ENCODE results near the gene TERT.
"Not testable (repeated sequence)": the region's sequence is repeated elsewhere in the genome, so short reads cannot be mapped to it uniquely, and the experiment has no call there.

The TERT gene

GRCh38 chr5:1330146-1330846, 35.4 kb upstream of the TERT start:
- Histone ChIP-seq H3K79me1 (ENCODE audit: low read length) (no peaks in the 10 kb centered on the region), H3K14ac (ENCODE audit: low read length) (no peak overlapping the region), H3K27me3 (ENCODE audit: insufficient read depth, low read length) (no peaks in the 10 kb centered on the region), H3K9ac (ENCODE audit: low read length) (no peak overlapping the region), H2AK5ac (ENCODE audit: low read length) (no peak overlapping the region), H4K12ac (ENCODE audit: low read depth, low read length) (no peak overlapping the region), H2BK5ac (ENCODE audit: low read depth, low read length, poor library complexity) (no peak overlapping the region), H3K18ac (ENCODE audit: low read length) (no peak overlapping the region), H3K4me3 (ENCODE audit: low read depth, low read length) (no peak overlapping the region), H3K4me2 (ENCODE audit: low read length) (no peak overlapping the region), H4K91ac (ENCODE audit: low read depth, low read length) (no peak overlapping the region), H3K23ac (ENCODE audit: low read length) (no peak overlapping the region), H3K27ac (ENCODE audit: low read depth, low read length) (no peak overlapping the region), H3K4me1 (ENCODE audit: control insufficient read depth in 1 of 2, insufficient read depth in 2 of 2, low read length in 2 of 2) (no peaks in the 10 kb centered on the region), H4K8ac (ENCODE audit: low read depth, low read length) (no peak overlapping the region), H3K79me2 (ENCODE audit: control insufficient read depth, insufficient read depth, low read length, poor library complexity) (no peaks in the 10 kb centered on the region), H2BK120ac (ENCODE audit: insufficient read depth, low read length, poor library complexity) (no peak overlapping the region), H2BK12ac (ENCODE audit: low read length) (no peak overlapping the region), H3K4ac (ENCODE audit: low read depth, low read length) (no peak overlapping the region), H3K9me3 (ENCODE audit: insufficient read depth, low read depth, low read length) (peaks cover 34% of the 10 kb centered on the region), H2AFZ (ENCODE audit: insufficient read depth, low read length, poor library complexity) (no peak overlapping the region), H3K36me3 (ENCODE audit: control insufficient read depth in 1 of 2, insufficient read depth in 2 of 2, low read length in 2 of 2) (peaks cover 52 to 62% of the 10 kb centered on the region in 2 experiments)
- no CpG with 5 or more reads among the region's 23 CpGs for WGBS (ENCODE audit: extremely low coverage, insufficient coverage, insufficient read length)
- no peak for DNase-seq

GRCh38 chr5:1329111-1329579, 34.3 kb upstream of the TERT start:
- H4K12ac ChIP-seq (ENCODE audit: low read depth, low read length): no peak overlapping the region
- H3K9ac ChIP-seq (ENCODE audit: low read length): no peak overlapping the region
- H3K27me3 ChIP-seq (ENCODE audit: insufficient read depth, low read length): no peaks in the 10 kb centered on the region
- H3K79me2 ChIP-seq (ENCODE audit: control insufficient read depth, insufficient read depth, low read length, poor library complexity): no peaks in the 10 kb centered on the region
- H4K91ac ChIP-seq (ENCODE audit: low read depth, low read length): no peak overlapping the region
- H2BK12ac ChIP-seq (ENCODE audit: low read length): no peak overlapping the region
- no peak overlapping the region for H3K14ac ChIP-seq (ENCODE audit: low read length)
- H3K18ac ChIP-seq (ENCODE audit: low read length): no peak overlapping the region
- H2AFZ ChIP-seq (ENCODE audit: insufficient read depth, low read length, poor library complexity): no peak overlapping the region
- no peak overlapping the region for H4K8ac ChIP-seq (ENCODE audit: low read depth, low read length)
- peak overlapping the region; percentile 15 for H3K4me3 ChIP-seq (ENCODE audit: low read depth, low read length)
- no peak overlapping the region for H2BK5ac ChIP-seq (ENCODE audit: low read depth, low read length, poor library complexity)
- H3K4ac ChIP-seq (ENCODE audit: low read depth, low read length): no peak overlapping the region
- H3K79me1 ChIP-seq (ENCODE audit: low read length): no peaks in the 10 kb centered on the region
- H3K36me3 ChIP-seq (ENCODE audit: control insufficient read depth in 1 of 2, insufficient read depth in 2 of 2, low read length in 2 of 2): peaks cover 57 to 67% of the 10 kb centered on the region in 2 experiments
- no peak overlapping the region for H3K23ac ChIP-seq (ENCODE audit: low read length)
- H2BK120ac ChIP-seq (ENCODE audit: insufficient read depth, low read length, poor library complexity): no peak overlapping the region
- peaks cover 40% of the 10 kb centered on the region for H3K9me3 ChIP-seq (ENCODE audit: insufficient read depth, low read depth, low read length)
- no peak overlapping the region for H2AK5ac ChIP-seq (ENCODE audit: low read length)
- no peak overlapping the region for H3K4me2 ChIP-seq (ENCODE audit: low read length)
- DNase-seq: no peak
- no peak overlapping the region for H3K27ac ChIP-seq (ENCODE audit: low read depth, low read length)
- WGBS (ENCODE audit: extremely low coverage, insufficient coverage, insufficient read length): no CpG with 5 or more reads among the region's 9 CpGs
- no peaks in the 10 kb centered on the region for H3K4me1 ChIP-seq (ENCODE audit: control insufficient read depth in 1 of 2, insufficient read depth in 2 of 2, low read length in 2 of 2)

GRCh38 chr5:1328237-1329110, 33.6 kb upstream of the TERT start:
- not testable (repeated sequence) for H4K8ac ChIP-seq (ENCODE audit: low read depth, low read length); H2BK5ac ChIP-seq (ENCODE audit: low read depth, low read length, poor library complexity); H3K4me2 ChIP-seq (ENCODE audit: low read length); H2AFZ ChIP-seq (ENCODE audit: insufficient read depth, low read length, poor library complexity); H3K27me3 ChIP-seq (ENCODE audit: insufficient read depth, low read length); H3K23ac ChIP-seq (ENCODE audit: low read length); H2BK12ac ChIP-seq (ENCODE audit: low read length); H2AK5ac ChIP-seq (ENCODE audit: low read length); H3K79me1 ChIP-seq (ENCODE audit: low read length); H3K18ac ChIP-seq (ENCODE audit: low read length); H3K79me2 ChIP-seq (ENCODE audit: control insufficient read depth, insufficient read depth, low read length, poor library complexity); H3K4me1 ChIP-seq (ENCODE audit: control insufficient read depth in 1 of 2, insufficient read depth in 2 of 2, low read length in 2 of 2); H3K4ac ChIP-seq (ENCODE audit: low read depth, low read length); H4K12ac ChIP-seq (ENCODE audit: low read depth, low read length); H3K9ac ChIP-seq (ENCODE audit: low read length); H4K91ac ChIP-seq (ENCODE audit: low read depth, low read length); H3K14ac ChIP-seq (ENCODE audit: low read length); H2BK120ac ChIP-seq (ENCODE audit: insufficient read depth, low read length, poor library complexity)
- peaks cover 58 to 68% of the 10 kb centered on the region in 2 experiments for H3K36me3 ChIP-seq (ENCODE audit: control insufficient read depth in 1 of 2, insufficient read depth in 2 of 2, low read length in 2 of 2)
- DNase-seq: peak in 1 of 2 donors; percentile 39
- H3K9me3 ChIP-seq (ENCODE audit: insufficient read depth, low read depth, low read length): peaks cover 40% of the 10 kb centered on the region
- no CpG with 5 or more reads among the region's 7 CpGs for WGBS (ENCODE audit: extremely low coverage, insufficient coverage, insufficient read length)
- H3K27ac ChIP-seq (ENCODE audit: low read depth, low read length): peak overlapping the region; percentile 39
- peak overlapping the region; percentile 15 for H3K4me3 ChIP-seq (ENCODE audit: low read depth, low read length)

- H3K23ac ChIP-seq (ENCODE audit: low read length); H3K14ac ChIP-seq (ENCODE audit: low read length); H3K4me3 ChIP-seq (ENCODE audit: low read depth, low read length); H3K79me2 ChIP-seq (ENCODE audit: control insufficient read depth, insufficient read depth, low read length, poor library complexity); H4K8ac ChIP-seq (ENCODE audit: low read depth, low read length); H3K4me2 ChIP-seq (ENCODE audit: low read length); H4K12ac ChIP-seq (ENCODE audit: low read depth, low read length); H3K9ac ChIP-seq (ENCODE audit: low read length); H2AFZ ChIP-seq (ENCODE audit: insufficient read depth, low read length, poor library complexity); H2BK120ac ChIP-seq (ENCODE audit: insufficient read depth, low read length, poor library complexity); H3K18ac ChIP-seq (ENCODE audit: low read length); H3K4ac ChIP-seq (ENCODE audit: low read depth, low read length); H3K27me3 ChIP-seq (ENCODE audit: insufficient read depth, low read length); H2BK12ac ChIP-seq (ENCODE audit: low read length); H3K4me1 ChIP-seq (ENCODE audit: control insufficient read depth in 1 of 2, insufficient read depth in 2 of 2, low read length in 2 of 2); H4K91ac ChIP-seq (ENCODE audit: low read depth, low read length); H3K79me1 ChIP-seq (ENCODE audit: low read length); H2AK5ac ChIP-seq (ENCODE audit: low read length): not testable (repeated sequence)
- peak in 1 of 2 donors; percentile 53 for DNase-seq
- Histone ChIP-seq H3K27ac (ENCODE audit: low read depth, low read length) (peak overlapping the region; percentile 76), H3K36me3 (ENCODE audit: control insufficient read depth in 1 of 2, insufficient read depth in 2 of 2, low read length in 2 of 2) (peaks cover 66 to 69% of the 10 kb centered on the region in 2 experiments), H2BK5ac (ENCODE audit: low read depth, low read length, poor library complexity) (peak overlapping the region; percentile 9), H3K9me3 (ENCODE audit: insufficient read depth, low read depth, low read length) (peaks cover 40% of the 10 kb centered on the region)
- no CpG with 5 or more reads among the region's 6 CpGs for WGBS (ENCODE audit: extremely low coverage, insufficient coverage, insufficient read length)
Measured at GRCh38 chr5:1326901-1327756, 32.3 kb upstream of the TERT start.

All from trophoblast cell (in vitro differentiated cells and primary cell).